Neuron (in vitro differentiated cells): ENCODE measurements around the gene ANK2.

Source experiments
- H2AFZ ChIP-seq: one replicate; pipeline ENCODE4 v1.6.1; 2013; ENCODE audit warnings: low read depth, mild to moderate bottlenecking, inconsistent platforms, low read length, moderate library complexity
- H3K27me3 ChIP-seq: one replicate; pipeline ENCODE4 v1.6.1; 2013; ENCODE audit warnings: low read length; ENCODE audit not compliant: insufficient read depth
- H3K36me3 ChIP-seq: one replicate; pipeline ENCODE4 v1.6.1; 2013; ENCODE audit warnings: low read length; ENCODE audit not compliant: insufficient read depth
- H3K4me1 ChIP-seq: one replicate; pipeline ENCODE4 v1.6.1; 2013; ENCODE audit warnings: low read length; ENCODE audit not compliant: insufficient read depth
- H3K4me3 ChIP-seq: 2 replicates; pipeline ENCODE4 v1.5.1; 2013; ENCODE audit warnings: mild to moderate bottlenecking, low read length, moderate library complexity
- H3K9me3 ChIP-seq: one replicate; pipeline ENCODE4 v1.6.1; 2013; ENCODE audit warnings: low read length

Gene ANK2

GRCh38 chr4:113336556-113336955 lies 287.1 kb downstream of the ANK2 start:
- Histone ChIP-seq H2AFZ (no peak overlapping the region), H3K27me3 (no peaks in the 10 kb centered on the region), H3K4me1 (no peaks in the 10 kb centered on the region), H3K36me3 (peaks cover 52% of the 10 kb centered on the region), H3K4me3 (no peak overlapping the region), H3K9me3 (no peaks in the 10 kb centered on the region)

GRCh38 chr4:113339430-113339813 lies 290.0 kb downstream of the ANK2 start:
- H3K36me3 ChIP-seq: peaks cover 58% of the 10 kb centered on the region
- H3K27me3 ChIP-seq: no peaks in the 10 kb centered on the region
- H3K4me1 ChIP-seq: no peaks in the 10 kb centered on the region
- H3K4me3 ChIP-seq: no peak overlapping the region
- H3K9me3 ChIP-seq: no peaks in the 10 kb centered on the region
- H2AFZ ChIP-seq: no peak overlapping the region

GRCh38 chr4:113344100-113344499 lies 294.6 kb downstream of the ANK2 start:
- H3K27me3 ChIP-seq: no peaks in the 10 kb centered on the region
- H3K4me3 ChIP-seq: no peak overlapping the region
- H3K36me3 ChIP-seq: peaks cover 65% of the 10 kb centered on the region
- no peaks in the 10 kb centered on the region for H3K9me3 ChIP-seq
- H2AFZ ChIP-seq: no peak overlapping the region
- H3K4me1 ChIP-seq: no peaks in the 10 kb centered on the region

GRCh38 chr4:113347245-113347644 lies 297.8 kb downstream of the ANK2 start:
- peaks cover 53% of the 10 kb centered on the region for H3K36me3 ChIP-seq

GRCh38 chr4:113349430-113349829 lies 300.0 kb downstream of the ANK2 start:
- Histone ChIP-seq H3K4me1 (no peaks in the 10 kb centered on the region), H3K4me3 (no peak overlapping the region), H3K27me3 (no peaks in the 10 kb centered on the region), H3K36me3 (peaks cover 47% of the 10 kb centered on the region), H3K9me3 (no peaks in the 10 kb centered on the region), H2AFZ (no peak overlapping the region)

More at GRCh38 chr4:113347245-113347644, 297.8 kb downstream of the ANK2 start:
- Histone ChIP-seq H2AFZ (no peak overlapping the region), H3K27me3 (no peaks in the 10 kb centered on the region), H3K9me3 (no peaks in the 10 kb centered on the region), H3K4me1 (no peaks in the 10 kb centered on the region), H3K4me3 (no peak overlapping the region)

GRCh38 chr4:113350576-113350975 lies 301.1 kb downstream of the ANK2 start:
- Histone ChIP-seq H3K27me3 (no peaks in the 10 kb centered on the region), H3K4me3 (no peak overlapping the region), H2AFZ (no peak overlapping the region), H3K4me1 (no peaks in the 10 kb centered on the region), H3K36me3 (peaks cover 43% of the 10 kb centered on the region), H3K9me3 (no peaks in the 10 kb centered on the region)

- Histone ChIP-seq H3K4me3 (no peak overlapping the region), H3K4me1 (no peaks in the 10 kb centered on the region)
These were observed 306.3 kb downstream of the ANK2 start for GRCh38 chr4:113355550-113356371.

GRCh38 chr4:113356453-113356852 lies 307.0 kb downstream of the ANK2 start:
- no peaks in the 10 kb centered on the region for H3K4me1 ChIP-seq
- no peaks in the 10 kb centered on the region for H3K27me3 ChIP-seq
- peaks cover 25% of the 10 kb centered on the region for H3K36me3 ChIP-seq
- no peak overlapping the region for H2AFZ ChIP-seq
- no peak overlapping the region for H3K4me3 ChIP-seq
- no peaks in the 10 kb centered on the region for H3K9me3 ChIP-seq

More at GRCh38 chr4:113355550-113356371, 306.3 kb downstream of the ANK2 start:
- Histone ChIP-seq H3K9me3 (no peaks in the 10 kb centered on the region), H3K27me3 (no peaks in the 10 kb centered on the region), H2AFZ (no peak overlapping the region), H3K36me3 (peaks cover 25% of the 10 kb centered on the region)

- no peak overlapping the region for H2AFZ ChIP-seq
- no peaks in the 10 kb centered on the region for H3K9me3 ChIP-seq
- H3K4me3 ChIP-seq: no peak overlapping the region
- no peaks in the 10 kb centered on the region for H3K4me1 ChIP-seq
- no peaks in the 10 kb centered on the region for H3K27me3 ChIP-seq
- H3K36me3 ChIP-seq: peaks cover 25% of the 10 kb centered on the region
These were observed 309.3 kb downstream of the ANK2 start for GRCh38 chr4:113358784-113359183.

GRCh38 chr4:113365377-113365776 lies 315.9 kb downstream of the ANK2 start:
- H3K27me3 ChIP-seq: no peaks in the 10 kb centered on the region
- no peak overlapping the region for H2AFZ ChIP-seq
- no peaks in the 10 kb centered on the region for H3K9me3 ChIP-seq
- H3K36me3 ChIP-seq: peaks cover 58% of the 10 kb centered on the region
- no peaks in the 10 kb centered on the region for H3K4me1 ChIP-seq
- H3K4me3 ChIP-seq: no peak overlapping the region

GRCh38 chr4:113368056-113368455 lies 318.6 kb downstream of the ANK2 start:
- H3K4me1 ChIP-seq: no peaks in the 10 kb centered on the region
- H2AFZ ChIP-seq: no peak overlapping the region
- H3K27me3 ChIP-seq: no peaks in the 10 kb centered on the region
- H3K36me3 ChIP-seq: peaks cover 79% of the 10 kb centered on the region
- H3K9me3 ChIP-seq: no peaks in the 10 kb centered on the region
- no peak overlapping the region for H3K4me3 ChIP-seq

- Histone ChIP-seq H3K36me3 (peaks cover 78% of the 10 kb centered on the region), H3K4me1 (no peaks in the 10 kb centered on the region), H3K27me3 (no peaks in the 10 kb centered on the region), H3K4me3 (no peak overlapping the region), H2AFZ (no peak overlapping the region), H3K9me3 (no peaks in the 10 kb centered on the region)
These were observed 321.7 kb downstream of the ANK2 start for GRCh38 chr4:113371111-113371510.

- H3K4me1 ChIP-seq: no peaks in the 10 kb centered on the region
- H3K9me3 ChIP-seq: no peaks in the 10 kb centered on the region
- no peak overlapping the region for H3K4me3 ChIP-seq
- H3K36me3 ChIP-seq: peaks cover 52% of the 10 kb centered on the region
- H2AFZ ChIP-seq: no peak overlapping the region
- no peaks in the 10 kb centered on the region for H3K27me3 ChIP-seq
These were observed 326.7 kb downstream of the ANK2 start for GRCh38 chr4:113375964-113376666.
